Osteocyte (in vitro differentiated cells): ENCODE results near the gene CTNNB1. TPM values are rescaled to one million over a fixed set of nuclear protein-coding genes. Genes with fewer than 3 reads are reported as not detected.

ENCODE experiments used
- DNase-seq: peaks from one replicate; pipeline ENCODE4 v3.0.0; 2021; ENCODE audit warnings: mixed read lengths; ENCODE audit not compliant: unreplicated experiment; ENCODE audit errors: extremely low spot score
- H3K27ac Mint-ChIP-seq: one replicate; pipeline ENCODE4 v1.8.0; 2021; ENCODE audit warnings: mild to moderate bottlenecking, mixed read lengths; ENCODE audit not compliant: unreplicated experiment
- H3K27me3 Mint-ChIP-seq: one replicate; pipeline ENCODE4 v1.8.0; 2021; ENCODE audit warnings: mixed read lengths; ENCODE audit not compliant: unreplicated experiment
- H3K36me3 Mint-ChIP-seq: one replicate; pipeline ENCODE4 v1.8.0; 2021; ENCODE audit warnings: mixed read lengths; ENCODE audit not compliant: unreplicated experiment
- H3K4me1 Mint-ChIP-seq: one replicate; pipeline ENCODE4 v1.8.0; 2021; ENCODE audit warnings: mixed read lengths; ENCODE audit not compliant: unreplicated experiment
- H3K4me3 Mint-ChIP-seq: one replicate; pipeline ENCODE4 v1.8.0; 2021; ENCODE audit warnings: mild to moderate bottlenecking, moderate library complexity, mixed read lengths; ENCODE audit not compliant: unreplicated experiment
- H3K9me3 Mint-ChIP-seq: one replicate; pipeline ENCODE4 v1.8.0; 2021; ENCODE audit warnings: mixed read lengths; ENCODE audit not compliant: unreplicated experiment
- CTCF ChIP-seq: fragments of 200-600 bp; sonication (generic); IDR thresholded peaks from 2 replicates; pipeline ENCODE4 v1.5.0; 2021; ENCODE audit warnings: antibody characterized with exemption, mild to moderate bottlenecking, moderate library complexity
- total RNA-seq: library from RNA; stranded (reverse); gene quantifications from 2 replicates; pipeline ENCODE4 v1.2.1, GENCODE V29; 2021

Gene CTNNB1
- total RNA-seq, 1 donor from 2014 or later = 339 TPM

DNA sequence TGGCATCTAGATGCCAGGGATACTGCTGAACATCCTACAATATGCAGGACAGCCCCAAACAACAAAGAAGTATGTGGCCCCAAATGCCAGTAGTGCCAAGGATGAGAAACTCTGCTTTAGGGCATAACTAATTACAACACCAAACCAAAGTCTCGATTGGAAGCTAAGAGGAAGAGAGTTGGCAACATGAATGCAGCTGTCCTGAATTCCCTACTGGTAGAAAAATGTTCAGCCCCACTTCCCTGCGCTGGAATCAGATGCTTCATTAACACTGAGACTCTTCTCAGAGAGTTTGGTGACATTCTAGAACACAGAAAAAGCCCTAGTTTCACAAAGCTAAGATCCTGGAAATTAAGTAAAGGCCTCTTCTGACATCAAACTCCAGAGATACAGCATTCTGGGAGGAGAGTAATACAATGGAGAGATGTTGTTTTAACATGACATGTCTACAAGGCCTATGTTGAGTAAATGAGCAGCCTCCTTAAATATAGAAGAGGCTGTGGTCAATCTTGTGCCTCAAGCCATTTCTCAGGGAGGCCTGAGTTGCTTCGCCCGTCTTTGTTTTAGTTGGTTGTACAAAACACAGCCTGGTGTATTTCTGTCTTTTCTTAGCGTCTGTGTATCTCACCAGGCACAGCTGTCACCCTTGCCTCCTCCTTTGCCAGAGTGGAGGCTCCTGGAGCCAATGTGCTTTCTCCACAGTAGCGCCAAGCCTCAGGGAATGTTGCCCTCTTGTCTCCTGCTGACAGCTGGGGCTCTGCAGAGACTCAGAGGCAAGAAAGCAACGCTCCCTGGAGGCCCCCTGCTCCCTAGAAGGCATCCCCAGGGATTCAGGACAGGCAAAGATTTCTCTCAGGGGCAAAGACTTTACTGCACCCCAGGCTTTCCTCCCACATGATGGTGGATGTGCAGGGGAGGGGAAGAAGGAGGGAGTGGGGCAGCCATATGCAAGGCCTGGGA lies 25.1 kb upstream of the CTNNB1 start:
- Mint-ChIP-seq H3K27me3 (peaks cover 24% of the 10 kb centered on the region), H3K4me3 (no peak overlapping the region), H3K4me1 (peaks cover 11% of the 10 kb centered on the region), H3K27ac (no peak overlapping the region), H3K9me3 (no peaks in the 10 kb centered on the region), H3K36me3 (no peaks in the 10 kb centered on the region)
- no peak for DNase-seq
- no peak for TF ChIP-seq CTCF

DNA sequence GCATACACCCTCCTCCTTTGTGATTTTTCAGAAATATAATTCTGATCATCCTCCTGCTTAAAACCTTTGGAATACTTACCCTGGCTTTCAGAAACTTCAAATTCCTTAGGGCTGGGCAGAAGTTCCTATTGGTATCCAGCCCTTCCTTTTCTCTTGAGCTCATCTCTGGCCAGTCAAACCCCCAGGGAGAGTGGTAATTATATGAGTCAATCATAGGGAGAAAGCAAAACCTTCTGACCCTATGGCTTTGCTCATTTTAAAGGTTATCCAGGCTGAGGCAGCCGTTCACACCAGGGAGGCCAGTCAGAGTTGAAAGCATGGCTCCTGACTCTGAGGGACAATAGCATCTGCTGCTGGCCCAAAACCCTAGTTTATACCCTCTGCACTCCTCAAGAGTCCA lies 23.9 kb upstream of the CTNNB1 start:
- DNase-seq = no peak
- H3K36me3 Mint-ChIP-seq = no peaks in the 10 kb centered on the region
- TF ChIP-seq CTCF = no peak
- no peak overlapping the region for H3K4me3 Mint-ChIP-seq
- H3K27ac Mint-ChIP-seq = no peak overlapping the region
- peaks cover 31% of the 10 kb centered on the region for H3K27me3 Mint-ChIP-seq
- no peaks in the 10 kb centered on the region for H3K9me3 Mint-ChIP-seq
- H3K4me1 Mint-ChIP-seq = peaks cover 11% of the 10 kb centered on the region

DNA sequence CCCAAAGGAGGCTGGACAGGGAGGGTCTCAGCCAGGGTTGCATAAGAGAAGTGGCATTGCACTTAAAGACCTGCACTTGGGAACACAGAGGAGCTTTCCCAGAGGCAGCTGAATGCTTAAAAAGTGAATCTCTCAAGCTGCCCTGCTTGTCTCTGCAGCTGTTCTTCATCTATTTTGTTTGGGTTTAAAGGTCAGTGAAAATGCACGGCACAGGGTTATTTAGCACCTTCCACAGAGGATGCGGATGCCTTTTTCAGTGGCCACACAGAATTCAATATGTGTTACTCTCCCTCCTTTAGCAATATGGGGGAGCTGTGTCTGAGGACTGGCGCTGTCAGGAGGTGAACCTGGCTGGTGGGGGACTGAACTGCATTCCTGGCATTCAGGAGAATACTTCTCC lies 22.7 kb upstream of the CTNNB1 start:
- Mint-ChIP-seq H3K9me3 (no peaks in the 10 kb centered on the region), H3K4me1 (peaks cover 11% of the 10 kb centered on the region), H3K36me3 (no peaks in the 10 kb centered on the region), H3K27me3 (peaks cover 29% of the 10 kb centered on the region), H3K4me3 (no peak overlapping the region), H3K27ac (no peak overlapping the region)
- DNase-seq = no peak
- no peak for TF ChIP-seq CTCF

GRCh38 chr3:41178576-41178975 lies 20.7 kb upstream of the CTNNB1 start:
- Mint-ChIP-seq H3K9me3 (no peaks in the 10 kb centered on the region), H3K4me1 (peaks cover 10% of the 10 kb centered on the region), H3K36me3 (no peaks in the 10 kb centered on the region), H3K27me3 (peaks cover 19% of the 10 kb centered on the region), H3K27ac (no peak overlapping the region), H3K4me3 (no peak overlapping the region)
- DNase-seq = no peak
- TF ChIP-seq CTCF = no peak

- Mint-ChIP-seq H3K27me3 (peaks cover 32% of the 10 kb centered on the region), H3K4me1 (peaks cover 2% of the 10 kb centered on the region), H3K36me3 (no peaks in the 10 kb centered on the region), H3K4me3 (no peak overlapping the region), H3K27ac (no peak overlapping the region), H3K9me3 (no peaks in the 10 kb centered on the region)
- no peak for TF ChIP-seq CTCF
- no peak for DNase-seq
Measured at GRCh38 chr3:41180396-41180795, 18.9 kb upstream of the CTNNB1 start.
